BJ (cell line): ENCODE results near the gene BIN2. TPM values are rescaled to one million over a fixed set of nuclear protein-coding genes. Genes with fewer than 3 reads are reported as not detected.
A peak's percentile ranks its signal among the peaks of the same experiment; 100 is the strongest.

Source experiments
- CTCF ChIA-PET: fragments of 350-600 bp; formaldehyde crosslinking; extraction: SDS; loops from one replicate; lab custom pipeline; 2021; ENCODE audit warnings: antibody characterized with exemption, inconsistent platforms; lab: Yijun Ruan, JAX
- POLR2A ChIA-PET: fragments of 300-600 bp; sonication (Branson Sonifier 250); formaldehyde crosslinking; extraction: SDS; loops from one replicate; lab custom pipeline; 2021; ENCODE audit warnings: antibody characterized with exemption; lab: Charles Lee
- DNase-seq: peaks from one replicate; pipeline ENCODE4 v3.0.0-alpha.2; 2011; ENCODE audit warnings: low read depth
- H3K27me3 ChIP-seq: 2 replicates; pipeline ENCODE4 v1.6.0; 2011; ENCODE audit warnings: low read length; ENCODE audit not compliant: control insufficient read depth, insufficient read depth
- H3K36me3 ChIP-seq: 2 replicates; pipeline ENCODE4 v1.5.1; 2011; ENCODE audit warnings: low read length; ENCODE audit not compliant: control insufficient read depth, insufficient read depth
- H3K4me3 ChIP-seq: 2 replicates; pipeline ENCODE4 v1.5.1; 2011; ENCODE audit warnings: low read depth, mild to moderate bottlenecking, control low read depth, low read length
- CTCF ChIP-seq: IDR thresholded peaks from 2 replicates; pipeline ENCODE4 v1.5.1; 2011; ENCODE audit warnings: low read depth, mild to moderate bottlenecking, control low read depth, inconsistent platforms, low read length, moderate library complexity; ENCODE audit not compliant: insufficient read depth
- polyA plus RNA-seq: library from polyadenylated mRNA; depleted of rRNA; stranded (reverse); fragments of >200 nt; gene quantifications from 2 replicates; pipeline ENCODE4 v1.2.3, GENCODE V29; 2011

The BIN2 gene
- polyA plus RNA-seq, 1 experiment, result not detected

- H3K36me3 ChIP-seq, result peaks cover 8% of the 10 kb centered on the region; the same call in 1 of the 2 replicates
- H3K27me3 ChIP-seq, result no peaks in the 10 kb centered on the region
- TF ChIP-seq CTCF, result no peak
- ChIA-PET POLR2A (no interaction called here), CTCF (interaction anchor here (0.6 to 1.2 kb wide), 2 partner anchors 60 to 97 kb away, joined by 3 read pairs; no protein-coding TSS in a partner anchor)
- no peak for DNase-seq
- no peak overlapping the region for H3K4me3 ChIP-seq
Observed at GRCh38 chr12:51247523-51248206, 76.3 kb downstream of the BIN2 start.

GRCh38 chr12:51246254-51246853 is 77.6 kb downstream of the BIN2 start:
- CTCF ChIA-PET, result interaction anchor here (1.6 kb wide), 1 partner anchor 95 kb away, joined by 3 read pairs; no protein-coding TSS in a partner anchor
- Histone ChIP-seq H3K4me3 (no peak overlapping the region), H3K27me3 (no peaks in the 10 kb centered on the region), H3K36me3 (peaks cover 12% of the 10 kb centered on the region)
- no peak for DNase-seq
- POLR2A ChIA-PET, result no interaction called here
- 0 out of 2 replicates have a peak, but pooled peaks have one; percentile 8 for TF ChIP-seq CTCF

GRCh38 chr12:51245476-51246253 is 78.3 kb downstream of the BIN2 start:
- H3K36me3 ChIP-seq, result peaks cover 15% of the 10 kb centered on the region
- no peak for TF ChIP-seq CTCF
- H3K27me3 ChIP-seq, result no peaks in the 10 kb centered on the region
- H3K4me3 ChIP-seq, result no peak overlapping the region
- ChIA-PET POLR2A (no interaction called here), CTCF (interaction anchor here (1.6 kb wide), 1 partner anchor 96 kb away, joined by 3 read pairs; no protein-coding TSS in a partner anchor)
- DNase-seq, result no peak

- CTCF ChIA-PET, result no interaction called here
- no peak for DNase-seq
Observed at GRCh38 chr12:51244269-51244668, 79.7 kb downstream of the BIN2 start.

More at GRCh38 chr12:51244269-51244668, 79.7 kb downstream of the BIN2 start:
- no peak overlapping the region for H3K4me3 ChIP-seq
- peaks cover 15% of the 10 kb centered on the region for H3K36me3 ChIP-seq
- TF ChIP-seq CTCF, result no peak
- H3K27me3 ChIP-seq, result no peaks in the 10 kb centered on the region
- POLR2A ChIA-PET, result no interaction called here
